HG03103 (cell line): Measurements from ENCODE around the gene GTF2A2.
"Not testable (repeated sequence)": the region's sequence is repeated elsewhere in the genome, so short reads cannot be mapped to it uniquely, and the experiment has no call there.

ENCODE experiments used
- ATAC-seq: cut with Tn5 transposase; IDR thresholded peaks from one replicate; pipeline ENCODE4 v1.9.1; 2021; ENCODE audit warnings: low read depth; ENCODE audit not compliant: unreplicated experiment

GTF2A2 gene

DNA sequence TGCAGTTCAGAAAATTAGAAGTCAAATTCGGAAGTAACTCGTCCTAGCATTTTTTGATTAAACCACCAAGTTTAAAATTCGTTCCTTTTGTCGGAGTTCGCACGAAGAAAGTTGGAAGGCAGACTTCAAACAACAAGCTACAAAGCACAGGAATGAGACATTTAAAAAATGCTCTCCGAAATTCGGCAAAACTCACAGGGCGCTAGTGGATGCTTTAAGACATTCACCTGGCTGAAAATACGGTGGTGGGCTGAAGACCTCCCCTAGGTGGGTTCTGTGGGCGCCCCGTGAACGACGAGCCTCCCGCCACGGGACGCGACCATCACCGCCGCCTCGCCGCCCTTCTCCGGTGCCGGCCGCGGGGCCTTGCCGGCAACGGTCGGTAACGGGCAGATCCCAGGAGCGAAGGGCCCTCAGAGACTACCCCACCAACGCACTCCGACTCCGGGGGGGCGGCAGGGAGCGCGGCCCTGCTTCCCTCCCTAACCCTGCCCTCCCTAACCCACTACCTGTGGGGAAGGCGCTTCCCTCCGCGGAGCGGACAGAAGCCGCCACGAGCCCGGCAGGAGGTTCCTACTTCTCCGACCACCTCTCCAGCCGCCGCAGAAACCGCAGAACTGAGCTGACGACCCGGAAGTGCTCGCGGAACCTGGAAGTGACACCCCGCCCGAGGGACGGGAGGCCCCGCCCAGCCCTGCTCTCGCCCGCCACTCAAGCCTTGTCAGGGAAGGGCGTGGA lies at the start of gene GTF2A2:
Gene GTF2A2, minus strand, starts transcription at position 619 of the 738 bp plus-strand sequence. CDS start 5,238 bp downstream, outside the sequence.
- ATAC-seq, result peak; percentile 99

- ATAC-seq, result no peak
Observed at GRCh38 chr15:59703979-59704796, 46.9 kb upstream of the GTF2A2 start.

DNA sequence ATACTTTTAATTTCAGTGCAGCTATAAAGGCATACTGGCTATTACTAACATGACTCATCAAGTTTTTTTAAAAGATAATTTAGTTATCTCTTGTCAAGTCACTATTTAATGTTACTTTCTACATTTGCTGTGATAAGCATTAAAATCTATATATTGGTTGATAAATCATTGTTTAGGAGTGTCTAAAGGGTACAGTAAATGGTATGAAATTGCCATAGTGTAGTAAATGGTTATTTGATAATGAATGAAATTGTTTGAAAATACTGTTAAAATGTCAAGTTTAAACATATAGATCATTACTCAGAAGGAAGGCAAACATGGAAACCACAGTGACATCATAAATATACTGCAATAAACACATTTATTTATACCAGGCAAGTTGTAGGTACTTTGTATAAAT lies 45.0 kb upstream of the GTF2A2 start:
- no peak for ATAC-seq

- ATAC-seq, result no peak
Observed at GRCh38 chr15:59701880-59702279, 44.6 kb upstream of the GTF2A2 start.

DNA sequence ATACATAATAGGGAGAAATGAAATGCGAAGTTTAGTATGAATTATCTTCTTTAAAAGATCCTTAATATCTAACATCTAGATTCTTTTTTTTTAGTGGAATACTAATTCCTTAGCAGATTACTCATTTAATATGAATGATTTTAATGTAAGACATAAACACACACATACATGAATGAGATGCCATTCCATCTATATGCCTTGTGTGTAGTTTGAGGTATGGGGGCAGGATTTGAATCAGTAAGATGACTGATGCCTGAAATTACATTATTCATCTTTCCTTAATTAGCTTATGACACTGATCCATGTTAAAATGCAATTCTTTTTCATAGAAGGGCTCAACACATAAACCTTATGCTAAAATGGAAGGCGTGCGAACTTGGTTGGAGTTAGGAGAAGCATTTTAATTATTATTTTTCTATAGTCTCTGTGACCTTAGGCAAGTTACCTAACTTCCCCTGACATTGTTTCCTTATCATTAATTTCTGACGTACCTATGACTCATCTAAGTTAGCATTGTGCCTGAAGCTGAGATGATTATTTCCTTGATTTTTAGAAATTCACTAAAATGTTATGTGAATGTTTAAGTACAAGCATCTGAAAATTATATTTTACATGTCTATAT lies 42.6 kb upstream of the GTF2A2 start:
- no peak for ATAC-seq

- not testable (repeated sequence) for ATAC-seq
Observed at GRCh38 chr15:59698065-59698464, 40.8 kb upstream of the GTF2A2 start.

GRCh38 chr15:59696332-59696731 lies 39.0 kb upstream of the GTF2A2 start:
- ATAC-seq, result no peak

DNA sequence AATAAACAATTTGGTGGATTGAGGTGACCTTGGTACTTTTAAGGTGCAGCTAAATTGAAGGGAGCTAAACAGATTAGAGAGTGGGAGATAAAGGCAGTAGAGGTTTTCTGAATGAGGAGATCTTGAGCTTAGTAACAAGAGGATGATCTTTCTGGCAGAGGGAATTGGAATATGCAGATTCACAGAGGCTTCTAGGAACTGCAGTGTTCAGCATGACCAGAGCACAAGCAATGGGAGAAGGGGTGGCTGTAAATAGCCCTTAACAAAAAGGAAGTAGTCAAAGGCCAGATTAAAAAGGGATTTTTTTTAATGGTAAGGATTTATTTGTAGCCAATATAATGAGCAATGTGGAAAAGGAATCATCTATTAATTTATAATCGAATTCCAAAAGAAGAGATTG lies 37.5 kb upstream of the GTF2A2 start:
- no peak for ATAC-seq

DNA sequence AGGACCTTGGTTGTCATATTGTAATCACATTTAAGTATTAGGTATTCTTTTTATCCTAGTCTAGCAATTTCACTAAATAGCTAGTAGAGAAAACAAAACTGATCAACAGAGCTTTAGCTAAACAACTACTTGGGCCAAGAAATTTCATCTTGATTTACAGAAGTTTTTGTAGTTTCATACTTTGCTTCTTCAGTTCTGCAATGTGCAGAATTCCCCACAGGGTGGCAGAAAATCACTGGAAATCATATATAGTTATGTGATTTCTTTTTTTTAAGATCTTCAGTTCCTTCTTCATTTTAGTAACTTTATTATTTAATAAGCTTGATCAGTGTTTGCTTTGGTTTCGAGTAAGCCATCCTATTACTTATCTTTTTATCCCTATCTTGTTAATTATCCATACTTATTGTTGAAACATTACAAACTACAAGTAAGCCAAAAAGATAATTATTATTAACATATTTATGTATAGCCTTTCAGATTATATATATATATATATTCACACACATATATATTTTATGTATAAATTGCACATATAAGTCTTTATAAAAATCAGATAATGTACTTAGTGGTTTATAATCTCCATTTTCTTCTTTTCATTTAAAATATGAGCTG lies 34.0 kb upstream of the GTF2A2 start:
- no peak for ATAC-seq

- no peak for ATAC-seq
Observed at GRCh38 chr15:59689626-59690236, 32.4 kb upstream of the GTF2A2 start.

DNA sequence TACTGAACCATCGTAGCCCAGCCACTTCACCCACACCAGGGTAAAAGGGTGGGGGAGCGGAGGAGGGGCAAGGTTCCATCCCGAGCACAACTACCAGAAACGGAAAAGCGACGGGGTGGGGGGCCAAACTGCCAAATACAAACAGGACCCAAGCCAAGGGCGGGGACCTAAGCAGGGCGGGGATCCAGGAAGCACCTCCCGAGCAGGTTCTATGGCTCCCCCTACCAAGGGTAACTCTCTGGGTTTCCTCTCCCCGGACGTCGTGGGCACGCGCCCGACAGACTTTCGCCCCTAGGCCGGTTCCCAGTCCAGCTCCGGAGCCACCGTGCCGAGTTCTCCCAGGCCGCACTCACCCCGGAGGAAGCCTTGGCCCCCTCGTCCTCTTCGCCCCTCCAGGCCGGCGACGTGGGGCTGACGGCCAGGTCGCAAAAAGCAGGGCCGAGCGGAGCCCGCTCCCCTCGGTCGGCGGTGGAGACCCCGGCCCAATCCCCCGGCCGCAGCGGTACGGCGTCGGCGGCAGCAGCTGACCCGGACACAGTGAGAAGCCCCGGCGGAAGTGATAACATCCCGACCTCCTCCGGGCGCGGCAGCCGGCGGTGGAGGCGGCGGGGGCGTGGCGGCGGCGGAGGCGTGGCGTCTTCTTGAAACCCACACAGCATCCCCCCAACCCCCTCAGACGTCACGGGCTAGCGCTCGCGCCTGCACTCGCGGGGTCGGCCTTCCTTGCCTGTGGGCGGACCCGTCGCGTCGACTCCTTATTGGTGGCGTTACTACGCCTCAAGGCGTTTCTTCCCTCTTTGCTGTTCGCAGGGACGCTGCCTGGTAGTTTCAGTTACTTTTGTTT lies 31.7 kb upstream of the GTF2A2 start, which contains the start of gene BNIP2:
Gene BNIP2, minus strand, starts transcription at position 539 of the 844 bp plus-strand sequence. CDS start 6,863 bp downstream, outside the sequence.
- ATAC-seq, result peak; percentile 71

DNA sequence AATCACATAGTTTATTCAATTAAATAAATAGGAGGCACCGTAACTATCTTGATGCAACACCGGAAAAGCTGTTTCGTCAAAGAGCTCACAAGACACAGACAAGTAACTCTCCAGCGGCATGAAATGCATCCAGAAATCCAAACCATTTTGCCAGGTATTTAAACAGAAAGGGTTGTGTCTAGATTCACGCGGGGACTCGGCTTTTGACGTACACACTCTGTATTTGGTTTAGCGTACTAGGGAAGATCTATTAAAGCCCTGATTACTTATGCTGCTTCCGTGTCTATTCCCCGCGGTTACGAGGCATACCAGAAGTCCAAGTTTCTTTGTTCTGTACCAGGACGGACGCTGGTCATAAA lies 31.1 kb upstream of the GTF2A2 start:
- no peak for ATAC-seq

DNA sequence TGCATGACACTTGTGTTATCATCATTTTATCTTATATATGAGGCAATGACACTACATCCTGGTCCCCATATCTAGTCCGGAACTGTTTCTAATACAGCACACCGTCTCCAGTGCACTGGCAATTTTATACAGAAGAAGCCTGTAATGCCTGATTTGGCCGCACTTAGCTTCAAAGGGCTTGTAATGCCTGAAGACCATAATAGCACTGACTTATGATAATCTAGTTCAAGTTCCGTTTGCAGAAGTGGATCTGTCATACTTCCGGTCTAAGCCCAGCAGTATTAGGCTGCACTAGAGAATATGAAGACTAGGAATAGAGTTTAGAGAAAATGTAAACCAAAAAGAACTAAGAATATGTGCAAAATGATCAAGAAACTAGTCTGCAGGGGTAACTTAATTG lies 30.5 kb upstream of the GTF2A2 start:
- no peak for ATAC-seq

DNA sequence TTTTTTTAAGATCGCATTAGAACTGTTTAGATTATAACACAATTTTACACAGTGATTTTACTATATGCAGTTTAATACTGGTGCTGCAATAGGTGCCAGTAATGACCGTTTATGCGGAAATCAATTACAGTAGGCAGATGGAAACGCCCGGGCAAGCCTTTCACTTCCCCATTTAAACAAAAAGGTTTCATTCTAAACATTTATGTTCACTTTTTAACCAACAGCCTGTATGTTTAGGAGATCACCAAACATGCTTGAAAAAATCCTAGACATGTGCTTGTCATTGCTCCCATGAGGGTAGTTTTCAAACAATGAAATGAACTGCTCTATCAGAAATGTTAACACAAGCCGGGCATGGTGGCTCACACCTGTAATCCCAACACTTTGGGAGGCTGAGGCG lies 29.1 kb upstream of the GTF2A2 start:
- ATAC-seq, result no peak

DNA sequence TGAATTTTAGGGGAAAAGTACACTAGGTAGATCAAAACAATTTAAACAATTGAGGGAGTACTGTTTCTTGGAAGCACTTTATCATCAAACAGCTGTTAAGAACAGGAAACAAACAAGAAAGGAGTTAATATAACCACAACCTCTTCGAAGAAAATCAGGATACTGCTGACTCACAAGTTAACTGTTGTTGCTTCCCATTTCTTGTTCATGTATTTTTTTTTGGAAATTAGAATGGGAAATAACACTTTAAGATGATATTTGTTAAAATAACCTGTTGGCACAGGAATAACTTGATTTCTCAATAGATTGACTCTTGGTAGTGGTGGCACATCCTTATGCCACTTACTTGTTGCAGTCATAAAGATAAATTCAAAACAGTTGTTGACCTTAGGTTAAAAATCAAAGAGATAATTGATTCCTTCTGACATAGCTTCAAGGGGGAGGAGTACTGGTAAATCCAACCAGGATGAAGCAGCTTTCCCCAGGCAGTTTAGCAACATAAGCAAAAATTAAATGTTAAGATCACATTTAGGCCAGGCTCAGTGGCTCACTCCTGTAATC lies 28.5 kb upstream of the GTF2A2 start:
- ATAC-seq, result no peak

DNA sequence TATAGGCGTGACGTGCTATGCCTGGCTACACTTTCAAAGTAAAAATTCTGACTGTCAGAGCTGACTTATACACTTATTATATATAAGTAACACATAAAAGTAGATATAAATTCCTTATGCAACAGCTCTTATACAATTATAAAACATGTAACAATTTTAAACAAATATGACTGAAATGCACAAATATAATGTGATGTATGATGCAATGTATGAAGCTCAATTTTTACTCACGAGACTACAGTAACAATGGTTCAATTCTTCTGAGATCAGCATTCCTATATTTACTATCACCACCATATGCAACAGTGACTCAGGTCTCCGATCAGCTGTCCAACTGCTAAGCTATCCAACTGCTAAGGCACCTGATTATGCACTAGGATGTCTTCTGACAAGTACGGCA lies 23.6 kb upstream of the GTF2A2 start:
- no peak for ATAC-seq

DNA sequence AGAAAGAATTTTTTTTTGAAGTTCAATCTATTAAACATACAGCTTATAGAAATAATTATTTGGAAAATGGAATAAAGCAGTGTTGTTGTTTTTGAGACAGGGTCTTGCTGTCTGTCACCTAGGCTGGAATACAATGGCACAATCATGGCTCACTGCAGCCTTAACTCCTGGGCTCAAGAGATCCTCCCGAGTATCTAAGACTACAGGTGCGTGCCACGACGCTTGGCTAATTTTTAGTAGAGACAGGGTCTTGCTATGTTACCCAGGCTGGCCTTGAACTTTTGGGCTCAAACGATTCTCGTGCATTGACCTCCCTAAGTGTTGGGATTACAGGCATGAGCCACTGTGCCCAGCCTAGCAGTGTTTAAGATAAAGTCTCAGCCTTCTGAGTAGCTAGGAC lies 23.0 kb upstream of the GTF2A2 start:
- ATAC-seq, result no peak

DNA sequence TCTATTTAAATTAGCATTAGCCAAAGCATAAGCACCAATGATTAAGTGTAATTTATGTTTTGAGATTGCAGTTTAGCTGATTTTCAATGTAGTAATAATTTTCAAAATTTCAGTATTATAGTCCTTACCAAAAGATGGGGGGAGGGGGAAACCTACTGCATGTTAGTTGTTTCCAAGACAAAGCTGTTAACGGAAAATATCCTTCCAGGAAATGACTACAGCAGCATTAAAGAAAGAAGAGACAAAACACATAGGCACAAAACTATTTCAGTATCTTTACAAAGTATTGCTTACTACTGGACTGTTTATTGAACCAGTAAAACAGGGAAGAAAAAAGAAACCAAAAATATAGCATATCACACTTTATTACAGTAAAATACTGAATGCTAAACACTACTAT lies 21.3 kb upstream of the GTF2A2 start:
- ATAC-seq, result no peak

GRCh38 chr15:59678172-59678571 lies 20.9 kb upstream of the GTF2A2 start:
- no peak for ATAC-seq
